IPS-20b (cell line): ENCODE measurements around the gene GALNT6.

Source experiments
- H3K27ac ChIP-seq: one replicate; pipeline ENCODE4 v1.5.1; 2013; ENCODE audit warnings: low read length
- H3K27me3 ChIP-seq: 2 replicates; pipeline ENCODE4 v1.6.1; 2013; ENCODE audit warnings: mild to moderate bottlenecking, low read length, inconsistent platforms; ENCODE audit not compliant: insufficient read depth
- H3K36me3 ChIP-seq: 2 replicates; pipeline ENCODE4 v1.6.1; 2013; ENCODE audit warnings: low read depth, mild to moderate bottlenecking, inconsistent platforms, low read length, moderate library complexity; ENCODE audit not compliant: insufficient read depth
- H3K4me1 ChIP-seq: 2 replicates; pipeline ENCODE4 v1.6.1; 2013; ENCODE audit warnings: mild to moderate bottlenecking, control low read depth, inconsistent platforms, low read length, moderate library complexity; ENCODE audit not compliant: insufficient read depth
- H3K4me3 ChIP-seq: 2 replicates; pipeline ENCODE4 v1.5.1; 2013; ENCODE audit warnings: mild to moderate bottlenecking, low read length, inconsistent platforms
- H3K9ac ChIP-seq: 2 replicates; pipeline ENCODE4 v1.6.1; 2013; ENCODE audit warnings: low read depth, mild to moderate bottlenecking, inconsistent platforms, low read length, moderate library complexity
- H3K9me3 ChIP-seq: 2 replicates; pipeline ENCODE4 v1.6.1; 2013; ENCODE audit warnings: mild to moderate bottlenecking, low read depth, low read length, inconsistent platforms; ENCODE audit not compliant: insufficient read depth

Gene GALNT6

DNA sequence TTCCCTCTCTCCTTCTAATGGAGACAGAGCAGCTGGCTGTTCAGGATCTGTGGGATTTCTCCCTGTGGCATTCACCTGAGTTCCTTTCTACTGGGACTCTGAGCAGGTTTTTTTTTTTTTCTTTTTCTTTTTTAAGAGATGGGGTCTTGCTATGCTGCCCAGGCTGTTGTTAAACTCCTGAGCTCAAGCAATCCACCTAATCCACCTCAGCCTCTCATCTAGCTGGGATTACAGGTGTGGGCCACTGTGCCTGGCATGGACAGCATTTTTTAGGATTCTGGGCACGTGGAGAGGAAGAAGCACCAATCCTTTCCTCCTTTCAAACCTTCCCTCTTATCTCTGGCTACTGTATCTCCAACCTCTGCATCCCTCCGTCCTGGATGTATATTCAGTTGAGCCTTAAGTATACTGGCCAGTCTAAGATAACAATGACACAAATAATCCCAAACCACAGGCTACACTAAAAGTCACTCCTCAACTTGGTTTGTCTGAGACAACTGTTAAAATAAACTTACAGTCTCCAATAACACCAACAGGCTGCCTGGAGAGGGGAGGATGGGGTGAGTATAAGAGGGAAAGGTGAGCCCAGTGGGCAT, 28.4 kb downstream of the GALNT6 start:
- Histone ChIP-seq H3K9me3 (no peaks in the 10 kb centered on the region), H3K27me3 (no peaks in the 10 kb centered on the region), H3K4me3 (no peak overlapping the region), H3K4me1 (no peaks in the 10 kb centered on the region), H3K36me3 (peaks cover 12% of the 10 kb centered on the region; the same call in 1 of the 2 replicates), H3K27ac (no peak overlapping the region), H3K9ac (no peak overlapping the region)

DNA sequence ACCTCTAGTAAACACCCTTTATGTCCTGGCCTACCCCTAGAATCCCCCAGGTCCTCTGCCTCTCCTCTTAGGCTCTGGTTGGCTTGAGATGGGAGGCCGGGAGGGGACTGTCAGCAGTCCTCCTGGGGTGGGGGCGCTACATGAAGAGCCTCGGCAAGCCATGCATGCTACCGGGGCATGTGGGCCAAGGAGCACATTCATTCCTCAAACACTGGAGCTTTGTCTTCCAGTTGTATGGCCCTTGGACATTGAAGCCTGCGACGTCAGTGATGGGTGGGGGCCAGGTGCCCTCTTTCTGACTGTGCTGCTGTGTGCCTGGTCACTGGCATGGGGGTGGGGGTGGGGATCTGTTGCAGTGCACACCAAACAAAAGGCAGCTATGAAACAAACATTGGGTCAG, 28.9 kb downstream of the GALNT6 start:
- H3K36me3 ChIP-seq: peaks cover 15% of the 10 kb centered on the region; the same call in 1 of the 2 replicates
- H3K27me3 ChIP-seq: no peaks in the 10 kb centered on the region
- H3K4me1 ChIP-seq: no peaks in the 10 kb centered on the region
- no peak overlapping the region for H3K27ac ChIP-seq
- no peak overlapping the region for H3K9ac ChIP-seq
- H3K4me3 ChIP-seq: no peak overlapping the region
- no peaks in the 10 kb centered on the region for H3K9me3 ChIP-seq

DNA sequence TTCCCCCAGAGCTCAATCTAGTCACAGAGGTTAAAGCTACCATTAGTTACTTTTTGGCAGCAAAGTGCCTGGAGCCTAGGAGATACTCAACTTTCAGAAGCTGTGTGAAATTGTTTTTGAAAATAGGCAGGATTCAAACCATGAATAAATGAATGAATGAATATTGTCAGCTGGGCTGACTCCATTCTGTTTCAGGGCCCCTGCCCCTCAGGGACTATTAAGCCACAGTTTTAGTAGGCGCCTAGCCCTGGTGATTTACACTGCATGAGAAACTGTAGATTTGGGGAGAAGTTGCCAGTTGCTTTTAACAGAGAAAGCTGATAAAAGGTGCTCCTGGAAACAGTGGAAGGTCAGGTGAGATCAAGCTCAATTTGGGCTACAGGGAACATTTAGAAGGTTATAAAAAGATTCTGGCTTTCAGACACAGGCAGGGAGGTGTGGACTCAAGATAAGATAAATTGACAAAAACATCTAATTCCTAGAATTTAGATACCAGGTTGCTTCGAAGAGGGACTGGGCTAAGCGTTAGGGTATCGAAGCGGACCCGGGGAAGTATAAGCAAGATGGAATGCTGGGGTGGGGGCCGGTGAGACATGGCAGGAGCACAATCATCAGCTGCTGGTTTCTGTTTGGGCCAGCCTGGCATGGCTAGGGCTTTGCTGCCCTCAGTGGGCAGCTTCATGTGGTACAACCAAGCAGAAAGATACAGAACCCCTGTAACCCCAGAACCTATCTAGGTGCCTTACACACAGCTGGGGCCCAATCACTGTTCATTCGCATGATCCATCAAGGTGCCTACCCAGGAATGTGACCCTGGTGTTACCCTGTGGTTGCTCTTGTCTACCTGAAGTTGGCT, 29.8 kb downstream of the GALNT6 start:
- Histone ChIP-seq H3K9ac (no peak overlapping the region), H3K27me3 (no peaks in the 10 kb centered on the region), H3K27ac (no peak overlapping the region), H3K4me3 (no peak overlapping the region), H3K9me3 (no peaks in the 10 kb centered on the region), H3K4me1 (no peaks in the 10 kb centered on the region), H3K36me3 (peaks cover 18% of the 10 kb centered on the region; the same call in 1 of the 2 replicates)

DNA sequence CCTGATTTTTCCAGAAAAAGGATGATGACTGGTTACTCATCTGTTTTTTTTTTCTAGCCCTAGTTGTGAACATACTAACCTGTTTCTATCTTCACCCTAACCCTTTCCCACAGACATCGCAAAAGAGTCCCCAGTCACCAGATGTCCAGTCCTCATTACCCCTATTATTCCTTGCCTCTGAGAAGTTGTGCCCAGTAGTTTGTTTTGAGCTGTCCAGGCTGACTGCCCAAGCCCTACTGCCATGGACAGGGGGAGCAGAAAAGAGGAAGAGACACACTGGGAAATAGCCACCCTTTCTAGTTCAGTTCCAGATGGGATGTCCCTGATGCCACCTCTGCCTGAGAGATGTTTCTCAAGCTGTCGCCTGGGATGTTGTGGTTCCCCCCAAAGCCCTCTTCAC, 30.9 kb downstream of the GALNT6 start:
- Histone ChIP-seq H3K36me3 (peaks cover 18% of the 10 kb centered on the region; the same call in 1 of the 2 replicates), H3K4me1 (no peaks in the 10 kb centered on the region), H3K9ac (no peak overlapping the region), H3K27ac (no peak overlapping the region), H3K27me3 (no peaks in the 10 kb centered on the region), H3K4me3 (no peak overlapping the region), H3K9me3 (no peaks in the 10 kb centered on the region)

DNA sequence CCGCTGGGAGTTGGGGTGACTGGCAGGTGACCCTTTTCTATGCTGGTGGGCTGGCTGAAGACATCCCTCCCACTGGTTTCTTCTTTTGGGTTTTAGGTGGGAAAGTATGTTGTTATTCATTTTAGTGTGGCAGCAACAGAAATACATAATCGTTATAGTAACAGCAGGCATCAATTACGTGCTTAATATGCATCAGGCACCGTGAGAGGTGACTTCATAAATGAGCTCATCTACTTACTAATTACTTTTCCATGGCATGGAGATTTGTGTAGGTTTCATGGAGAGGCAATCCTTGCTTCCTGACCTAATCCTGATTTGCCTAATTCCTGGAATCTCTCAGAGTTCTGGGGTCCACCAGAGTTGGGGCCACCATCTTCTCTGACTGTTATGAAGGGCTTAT, 31.4 kb downstream of the GALNT6 start:
- no peak overlapping the region for H3K27ac ChIP-seq
- no peak overlapping the region for H3K9ac ChIP-seq
- no peaks in the 10 kb centered on the region for H3K9me3 ChIP-seq
- H3K4me1 ChIP-seq: no peaks in the 10 kb centered on the region
- H3K27me3 ChIP-seq: no peaks in the 10 kb centered on the region
- peaks cover 18% of the 10 kb centered on the region; the same call in 1 of the 2 replicates for H3K36me3 ChIP-seq
- no peak overlapping the region for H3K4me3 ChIP-seq

DNA sequence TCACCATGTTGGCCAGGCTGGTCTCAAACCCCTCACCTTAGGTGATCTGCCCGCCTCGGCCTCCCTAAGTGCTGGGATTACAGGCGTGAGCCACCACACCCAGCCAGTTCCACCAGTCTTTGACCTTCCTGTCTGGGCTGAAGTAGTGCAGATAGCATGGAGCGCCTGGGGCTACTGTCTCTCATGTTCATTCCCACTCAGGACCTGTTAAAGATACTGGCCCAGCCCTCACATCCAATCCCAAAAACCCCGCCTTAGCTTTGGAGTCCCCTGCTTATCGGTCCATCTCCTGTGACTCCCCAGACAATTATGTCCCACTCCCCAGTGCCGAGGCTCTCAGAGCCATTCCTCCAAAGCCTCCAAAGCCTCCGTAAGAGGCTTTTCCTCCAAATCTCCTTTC, 32.7 kb downstream of the GALNT6 start:
- no peak overlapping the region for H3K27ac ChIP-seq
- H3K9ac ChIP-seq: no peak overlapping the region
- peaks cover 12% of the 10 kb centered on the region; the same call in 1 of the 2 replicates for H3K36me3 ChIP-seq
- no peaks in the 10 kb centered on the region for H3K9me3 ChIP-seq
- H3K27me3 ChIP-seq: no peaks in the 10 kb centered on the region
- no peaks in the 10 kb centered on the region for H3K4me1 ChIP-seq
- H3K4me3 ChIP-seq: no peak overlapping the region

DNA sequence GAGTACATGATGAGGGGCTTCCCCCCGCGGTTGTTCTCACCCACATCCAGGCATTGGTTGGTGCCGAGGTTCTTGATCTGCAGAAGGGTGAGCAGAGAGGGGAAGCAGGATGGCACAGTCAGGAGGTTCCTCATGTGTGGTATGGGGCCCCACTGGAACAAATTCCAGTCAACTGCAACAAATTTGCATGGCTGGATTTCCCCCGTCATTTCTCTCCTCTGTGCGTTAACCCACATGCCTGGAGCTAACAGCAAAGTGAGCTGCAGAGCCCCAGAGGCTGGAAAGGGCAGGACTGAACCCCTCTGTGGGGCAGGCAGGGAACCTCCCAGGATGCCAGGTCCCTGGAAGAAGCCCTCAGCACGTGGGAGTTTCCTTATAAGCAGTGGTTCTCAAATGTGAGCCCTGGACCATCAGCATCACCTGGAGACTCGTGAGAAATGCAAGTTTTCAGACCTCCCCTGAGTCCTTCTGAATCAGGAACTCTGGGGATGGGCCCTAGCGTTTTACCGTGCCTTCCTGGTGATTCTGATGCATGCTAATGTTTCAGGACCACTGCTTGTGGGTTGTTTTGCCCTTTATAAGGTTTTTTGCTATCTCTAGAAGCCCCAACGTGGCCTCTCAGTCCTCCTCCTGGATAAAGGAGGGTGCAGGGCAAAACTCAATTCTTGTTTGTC, 33.7 kb downstream of the GALNT6 start:
- Histone ChIP-seq H3K4me3 (no peak overlapping the region), H3K9ac (no peak overlapping the region), H3K36me3 (peaks cover 12% of the 10 kb centered on the region; the same call in 1 of the 2 replicates), H3K27me3 (no peaks in the 10 kb centered on the region), H3K27ac (no peak overlapping the region), H3K9me3 (no peaks in the 10 kb centered on the region), H3K4me1 (no peaks in the 10 kb centered on the region)

DNA sequence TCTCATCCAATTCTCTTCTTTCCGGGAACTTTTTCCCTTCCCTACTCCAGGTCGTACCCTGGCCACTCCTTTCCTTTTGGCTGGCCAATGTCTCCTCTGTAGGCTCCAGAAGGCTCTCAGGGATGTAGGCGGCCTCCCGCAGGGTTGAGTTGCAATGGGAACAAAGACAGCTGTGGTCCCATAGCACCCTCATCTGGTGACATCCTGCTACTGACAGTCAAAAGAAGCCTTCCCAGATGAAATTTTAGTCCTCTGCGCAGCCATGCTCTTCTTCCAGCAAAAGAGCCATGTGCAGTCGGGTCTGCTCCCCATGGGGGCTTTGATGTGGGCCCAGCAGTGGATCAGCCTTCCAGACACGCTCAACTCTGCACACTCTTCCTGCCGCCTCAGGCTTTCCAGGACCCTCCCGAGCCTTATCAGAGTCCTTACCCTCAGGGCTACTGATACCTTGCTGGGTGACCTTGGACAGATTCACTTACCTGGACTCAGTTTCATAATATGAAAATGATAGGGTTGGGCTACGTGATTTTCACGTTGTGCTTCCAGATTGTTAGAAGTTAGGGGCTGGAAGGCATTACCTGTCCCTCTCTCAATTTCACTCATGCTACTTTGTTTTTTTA, 39.2 kb downstream of the GALNT6 start:
- Histone ChIP-seq H3K4me3 (no peak overlapping the region), H3K9ac (no peak overlapping the region), H3K36me3 (no peaks in the 10 kb centered on the region), H3K27ac (no peak overlapping the region), H3K9me3 (no peaks in the 10 kb centered on the region), H3K4me1 (peaks cover 9% of the 10 kb centered on the region; the same call in 1 of the 2 replicates), H3K27me3 (no peaks in the 10 kb centered on the region)

DNA sequence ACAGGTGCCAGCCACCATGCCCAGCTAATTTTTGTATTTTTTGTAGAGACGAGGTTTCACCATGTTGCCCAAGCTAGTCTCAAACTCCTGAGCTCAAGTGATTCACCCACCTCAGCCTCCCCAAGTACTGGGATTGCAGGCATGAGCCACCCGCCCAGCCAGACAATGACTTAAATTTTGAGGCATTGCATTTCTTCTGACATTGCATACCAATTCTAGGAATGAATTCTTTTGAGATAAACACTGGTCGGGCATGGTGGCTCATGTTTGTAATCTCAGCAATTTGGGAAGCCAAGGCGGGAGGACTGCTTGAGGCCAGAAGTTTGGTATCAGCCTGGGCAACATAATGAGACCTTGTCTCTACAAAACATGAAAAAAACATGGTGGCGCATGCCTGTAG, 42.2 kb downstream of the GALNT6 start:
- H3K36me3 ChIP-seq: no peaks in the 10 kb centered on the region
- H3K4me3 ChIP-seq: no peak overlapping the region
- no peak overlapping the region for H3K27ac ChIP-seq

DNA sequence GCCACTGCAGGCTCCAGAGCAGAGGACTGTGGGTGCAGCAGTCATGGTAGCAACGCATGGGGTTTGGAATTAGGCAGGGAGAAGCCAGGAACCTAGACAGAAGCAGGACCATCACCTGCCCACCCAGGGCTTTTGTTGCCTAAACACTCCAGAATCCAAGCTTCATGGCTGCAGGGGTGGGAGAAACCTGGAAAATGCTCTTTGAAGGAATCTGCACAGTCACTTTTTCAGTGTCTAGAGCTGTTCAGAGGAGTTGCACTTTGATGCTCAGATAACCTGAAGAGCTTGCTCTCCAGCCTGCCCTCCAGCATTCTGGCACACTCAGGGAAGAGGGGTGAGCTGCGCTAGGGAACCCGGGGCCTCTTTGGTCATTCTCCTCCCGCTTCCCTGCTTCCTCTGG, 43.1 kb downstream of the GALNT6 start:
- Histone ChIP-seq H3K36me3 (no peaks in the 10 kb centered on the region), H3K9me3 (no peaks in the 10 kb centered on the region), H3K4me1 (peaks cover 9% of the 10 kb centered on the region; the same call in 1 of the 2 replicates), H3K4me3 (no peak overlapping the region), H3K27ac (no peak overlapping the region), H3K9ac (no peak overlapping the region), H3K27me3 (no peaks in the 10 kb centered on the region)

More for the DNA sequence above, 42.2 kb downstream of the GALNT6 start:
- Histone ChIP-seq H3K4me1 (peaks cover 9% of the 10 kb centered on the region; the same call in 1 of the 2 replicates), H3K27me3 (no peaks in the 10 kb centered on the region), H3K9me3 (no peaks in the 10 kb centered on the region), H3K9ac (no peak overlapping the region)

DNA sequence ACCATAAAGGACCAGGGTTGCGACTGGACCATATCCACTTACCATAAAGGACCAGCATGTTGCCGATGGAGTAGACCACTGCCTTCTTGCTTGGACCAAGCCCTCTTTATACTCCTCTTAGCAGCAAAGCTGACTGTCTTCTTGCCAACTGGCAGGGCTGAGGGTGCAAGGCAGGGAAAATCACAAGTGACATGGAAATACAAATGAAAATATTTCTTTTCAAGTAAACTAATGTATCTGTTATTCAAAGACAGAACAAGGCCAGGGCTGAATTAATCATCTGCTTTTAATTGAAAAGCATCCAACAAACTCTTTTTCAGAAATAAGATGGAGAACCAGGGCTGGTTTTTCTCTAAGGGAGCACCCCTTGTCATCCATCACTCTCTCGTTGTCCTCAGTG, 44.6 kb downstream of the GALNT6 start, which contains the start of gene CELA1:
Gene CELA1 (minus strand): TSS at position 99 of the 400 bp plus-strand sequence. CDS start 41 bp downstream, at position 58.
- H3K4me1 ChIP-seq: peaks cover 2% of the 10 kb centered on the region; the same call in 1 of the 2 replicates
- H3K9me3 ChIP-seq: no peaks in the 10 kb centered on the region
- no peaks in the 10 kb centered on the region for H3K36me3 ChIP-seq
- no peak within 1 kb of the TSS for H3K9ac ChIP-seq
- no peak within 1 kb of the TSS for H3K27ac ChIP-seq
- no peak within 1 kb of the TSS for H3K4me3 ChIP-seq
- H3K27me3 ChIP-seq: no peaks in the 10 kb centered on the region
